ENCODE measurements around the gene ZBTB12.

ZBTB12 gene

GRCh38 chr6:31886541-31886991 is 15.3 kb downstream of the ZBTB12 start:
- Histone ChIP-seq H3K36me3 (ENCODE audit: control insufficient read depth in 2 of 2, insufficient read depth in 2 of 2, low read length in 2 of 2) (peaks cover 49 to 56% of the 10 kb centered on the region in 2 donors), H3K9ac (ENCODE audit: low read depth in 1 of 2, low read length in 2 of 2) (no peak overlapping the region), H3K4me3 (ENCODE audit: low read length in 2 of 2) (no peak overlapping the region), H3K27me3 (ENCODE audit: control insufficient read depth in 2 of 2, insufficient read depth in 2 of 2, low read length in 2 of 2) (no peaks in the 10 kb centered on the region), H3K4me1 (ENCODE audit: control insufficient read depth in 2 of 2, insufficient read depth in 2 of 2, low read length in 2 of 2) (no peaks in the 10 kb centered on the region), H3K9me3 (ENCODE audit: control insufficient read depth in 2 of 2, low read length in 2 of 2) (no peaks in the 10 kb centered on the region), H3K27ac (ENCODE audit: low read depth in 2 of 2, low read length in 2 of 2) (no peak overlapping the region)

DNA sequence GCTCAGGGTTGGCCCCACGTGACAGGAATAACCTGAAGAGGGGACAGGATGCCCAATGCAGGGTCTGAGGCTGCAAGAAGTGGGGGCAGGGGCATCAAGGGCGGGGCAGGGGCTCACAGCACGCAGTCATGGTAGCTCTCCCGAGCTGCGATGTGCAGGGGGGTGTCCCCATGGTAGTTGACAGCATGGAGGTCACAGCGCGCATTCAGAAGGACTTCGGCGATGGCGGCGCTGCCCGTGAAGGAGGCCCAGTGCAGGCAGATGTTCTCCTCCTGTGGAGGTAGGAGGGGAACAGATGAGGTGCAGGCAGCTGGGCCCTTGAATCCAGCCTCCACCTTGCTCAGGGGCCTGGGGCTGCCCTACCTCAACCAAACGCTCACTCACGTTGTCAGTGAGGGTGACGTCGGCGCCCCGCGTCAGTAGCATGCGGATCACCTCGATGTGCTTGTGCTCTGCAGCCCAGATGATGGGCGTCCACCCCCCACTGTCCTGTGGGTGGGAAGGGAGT is 17.3 kb downstream of the ZBTB12 start:
- H3K9me3 ChIP-seq (ENCODE audit: control insufficient read depth in 2 of 2, low read length in 2 of 2), result no peaks in the 10 kb centered on the region
- no peak overlapping the region for H3K27ac ChIP-seq (ENCODE audit: low read depth in 2 of 2, low read length in 2 of 2)
- H3K9ac ChIP-seq (ENCODE audit: low read depth in 1 of 2, low read length in 2 of 2), result no peak overlapping the region
- peaks cover 2 to 10% of the 10 kb centered on the region in 2 donors for H3K4me1 ChIP-seq (ENCODE audit: control insufficient read depth in 2 of 2, insufficient read depth in 2 of 2, low read length in 2 of 2)
- H3K4me3 ChIP-seq (ENCODE audit: low read length in 2 of 2), result no peak overlapping the region
- H3K27me3 ChIP-seq (ENCODE audit: control insufficient read depth in 2 of 2, insufficient read depth in 2 of 2, low read length in 2 of 2), result no peaks in the 10 kb centered on the region
- H3K36me3 ChIP-seq (ENCODE audit: control insufficient read depth in 2 of 2, insufficient read depth in 2 of 2, low read length in 2 of 2), result peaks cover 59 to 69% of the 10 kb centered on the region in 2 donors

GRCh38 chr6:31883676-31884075 is 18.2 kb downstream of the ZBTB12 start:
- H3K4me3 ChIP-seq (ENCODE audit: low read length in 2 of 2), result no peak overlapping the region
- H3K4me1 ChIP-seq (ENCODE audit: control insufficient read depth in 2 of 2, insufficient read depth in 2 of 2, low read length in 2 of 2), result peaks cover 8 to 15% of the 10 kb centered on the region in 2 donors
- no peak overlapping the region for H3K9ac ChIP-seq (ENCODE audit: low read depth in 1 of 2, low read length in 2 of 2)
- no peaks in the 10 kb centered on the region for H3K9me3 ChIP-seq (ENCODE audit: control insufficient read depth in 2 of 2, low read length in 2 of 2)
- H3K27ac ChIP-seq (ENCODE audit: low read depth in 2 of 2, low read length in 2 of 2), result no peak overlapping the region
- peaks cover 54 to 63% of the 10 kb centered on the region in 2 donors for H3K36me3 ChIP-seq (ENCODE audit: control insufficient read depth in 2 of 2, insufficient read depth in 2 of 2, low read length in 2 of 2)
- H3K27me3 ChIP-seq (ENCODE audit: control insufficient read depth in 2 of 2, insufficient read depth in 2 of 2, low read length in 2 of 2), result no peaks in the 10 kb centered on the region

- Histone ChIP-seq H3K9me3 (ENCODE audit: control insufficient read depth in 2 of 2, low read length in 2 of 2) (no peaks in the 10 kb centered on the region), H3K36me3 (ENCODE audit: control insufficient read depth in 2 of 2, insufficient read depth in 2 of 2, low read length in 2 of 2) (peaks cover 44 to 52% of the 10 kb centered on the region in 2 donors), H3K4me3 (ENCODE audit: low read length in 2 of 2) (no peak overlapping the region), H3K27me3 (ENCODE audit: control insufficient read depth in 2 of 2, insufficient read depth in 2 of 2, low read length in 2 of 2) (no peaks in the 10 kb centered on the region), H3K4me1 (ENCODE audit: control insufficient read depth in 2 of 2, insufficient read depth in 2 of 2, low read length in 2 of 2) (peaks cover 9 to 15% of the 10 kb centered on the region in 2 donors), H3K9ac (ENCODE audit: low read depth in 1 of 2, low read length in 2 of 2) (no peak overlapping the region), H3K27ac (ENCODE audit: low read depth in 2 of 2, low read length in 2 of 2) (no peak overlapping the region)
Observed at GRCh38 chr6:31882344-31882743, 19.5 kb downstream of the ZBTB12 start.

DNA sequence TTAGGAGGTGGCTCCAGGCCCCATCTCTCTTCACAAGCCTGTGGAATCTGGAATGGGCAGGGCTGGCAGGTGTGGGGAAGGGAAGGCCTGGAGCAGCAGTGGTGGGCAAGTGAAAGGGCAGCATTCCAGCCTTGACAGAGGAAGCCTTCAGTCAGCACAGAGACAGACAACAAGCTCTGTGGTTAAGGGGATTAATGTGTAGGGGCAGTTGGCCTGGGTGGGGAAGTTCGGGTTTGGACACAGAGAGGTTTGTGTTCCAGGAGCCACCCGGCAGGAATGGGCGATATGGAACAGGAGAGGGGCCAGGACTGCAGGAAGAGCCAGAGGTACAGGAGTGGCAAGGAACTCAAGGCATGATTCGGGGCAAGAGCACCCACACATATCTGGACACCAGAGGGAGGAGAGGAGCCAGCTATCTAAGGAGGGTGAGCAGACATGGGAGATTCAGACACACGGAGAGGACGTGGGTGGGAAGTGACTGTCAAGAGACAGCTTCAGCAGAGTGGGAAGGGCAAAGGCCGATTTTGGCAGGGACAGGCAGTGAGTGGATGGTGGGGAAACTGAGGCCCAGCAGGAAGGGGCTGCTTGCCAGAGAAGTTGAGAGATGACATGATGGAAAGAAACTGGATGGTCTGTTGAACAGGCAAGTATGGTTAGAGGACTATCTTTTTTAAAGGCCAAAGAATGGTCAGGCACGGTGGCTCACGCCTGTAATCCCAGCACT is 20.6 kb downstream of the ZBTB12 start:
- H3K36me3 ChIP-seq (ENCODE audit: control insufficient read depth in 2 of 2, insufficient read depth in 2 of 2, low read length in 2 of 2), result peaks cover 38 to 43% of the 10 kb centered on the region in 2 donors

DNA sequence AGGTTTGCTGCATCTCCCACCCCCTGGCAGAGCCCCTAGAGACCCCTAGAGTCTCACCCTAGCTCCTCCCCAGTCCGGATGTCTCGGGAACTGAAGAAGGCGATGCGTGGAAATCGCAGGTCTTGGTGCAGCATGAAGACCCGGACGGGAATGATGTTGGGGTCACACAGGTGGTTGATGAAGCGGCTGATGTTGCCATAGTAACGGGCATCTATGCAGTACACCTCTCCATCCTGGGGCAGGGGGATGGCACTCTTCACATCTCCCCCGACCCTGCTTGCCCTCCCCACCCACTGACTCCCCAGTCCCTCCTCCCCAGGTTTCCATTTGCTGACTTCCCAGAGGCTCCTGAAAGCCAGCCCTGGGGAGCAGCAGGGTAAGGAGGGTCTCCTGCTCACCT is 21.3 kb downstream of the ZBTB12 start:
- no peak overlapping the region for H3K27ac ChIP-seq (ENCODE audit: low read depth in 2 of 2, low read length in 2 of 2)
- H3K36me3 ChIP-seq (ENCODE audit: control insufficient read depth in 2 of 2, insufficient read depth in 2 of 2, low read length in 2 of 2), result peaks cover 42 to 47% of the 10 kb centered on the region in 2 donors

More for the DNA sequence above, 20.6 kb downstream of the ZBTB12 start:
- H3K9ac ChIP-seq (ENCODE audit: low read depth in 1 of 2, low read length in 2 of 2), result no peak overlapping the region
- no peak overlapping the region for H3K27ac ChIP-seq (ENCODE audit: low read depth in 2 of 2, low read length in 2 of 2)
- no peak overlapping the region for H3K4me3 ChIP-seq (ENCODE audit: low read length in 2 of 2)
- H3K9me3 ChIP-seq (ENCODE audit: control insufficient read depth in 2 of 2, low read length in 2 of 2), result no peaks in the 10 kb centered on the region
- peaks cover 15 to 24% of the 10 kb centered on the region in 2 donors for H3K4me1 ChIP-seq (ENCODE audit: control insufficient read depth in 2 of 2, insufficient read depth in 2 of 2, low read length in 2 of 2)
- no peaks in the 10 kb centered on the region for H3K27me3 ChIP-seq (ENCODE audit: control insufficient read depth in 2 of 2, insufficient read depth in 2 of 2, low read length in 2 of 2)

DNA sequence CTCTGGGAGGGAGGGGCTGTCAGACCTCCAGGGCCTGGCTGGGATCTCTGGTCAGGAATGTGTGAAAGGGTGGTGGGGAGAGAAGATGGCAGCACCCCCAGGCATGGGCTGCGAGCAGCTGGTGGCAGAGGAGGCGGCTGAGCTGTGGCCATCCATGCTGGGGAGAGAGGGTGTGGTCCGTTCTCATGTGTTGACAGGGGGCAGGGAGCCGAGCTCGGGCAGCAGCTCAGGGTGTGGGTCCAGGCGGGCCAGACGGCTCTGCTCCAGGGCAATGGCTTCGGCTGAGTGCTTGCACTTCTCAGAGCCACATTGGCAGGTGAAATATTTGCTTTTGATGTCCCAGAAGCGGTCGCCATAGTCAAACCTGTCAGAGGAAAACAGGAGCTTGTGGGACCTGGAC is 22.0 kb downstream of the ZBTB12 start:
- H3K4me3 ChIP-seq (ENCODE audit: low read length in 2 of 2), result no peak overlapping the region
- peaks cover 46 to 51% of the 10 kb centered on the region in 2 donors for H3K36me3 ChIP-seq (ENCODE audit: control insufficient read depth in 2 of 2, insufficient read depth in 2 of 2, low read length in 2 of 2)
- no peaks in the 10 kb centered on the region for H3K9me3 ChIP-seq (ENCODE audit: control insufficient read depth in 2 of 2, low read length in 2 of 2)
- peaks cover 23 to 36% of the 10 kb centered on the region in 2 donors for H3K4me1 ChIP-seq (ENCODE audit: control insufficient read depth in 2 of 2, insufficient read depth in 2 of 2, low read length in 2 of 2)
- peak overlapping the region in 1 of 2 donors; percentile 96 for H3K9ac ChIP-seq (ENCODE audit: low read depth in 1 of 2, low read length in 2 of 2)
- H3K27ac ChIP-seq (ENCODE audit: low read depth in 2 of 2, low read length in 2 of 2), result peak overlapping the region; percentile 98 to 99
- no peaks in the 10 kb centered on the region for H3K27me3 ChIP-seq (ENCODE audit: control insufficient read depth in 2 of 2, insufficient read depth in 2 of 2, low read length in 2 of 2)

More for the DNA sequence above, 21.3 kb downstream of the ZBTB12 start:
- H3K27me3 ChIP-seq (ENCODE audit: control insufficient read depth in 2 of 2, insufficient read depth in 2 of 2, low read length in 2 of 2), result no peaks in the 10 kb centered on the region
- no peak overlapping the region for H3K9ac ChIP-seq (ENCODE audit: low read depth in 1 of 2, low read length in 2 of 2)
- peaks cover 19 to 30% of the 10 kb centered on the region in 2 donors for H3K4me1 ChIP-seq (ENCODE audit: control insufficient read depth in 2 of 2, insufficient read depth in 2 of 2, low read length in 2 of 2)
- no peak overlapping the region for H3K4me3 ChIP-seq (ENCODE audit: low read length in 2 of 2)
- H3K9me3 ChIP-seq (ENCODE audit: control insufficient read depth in 2 of 2, low read length in 2 of 2), result no peaks in the 10 kb centered on the region

DNA sequence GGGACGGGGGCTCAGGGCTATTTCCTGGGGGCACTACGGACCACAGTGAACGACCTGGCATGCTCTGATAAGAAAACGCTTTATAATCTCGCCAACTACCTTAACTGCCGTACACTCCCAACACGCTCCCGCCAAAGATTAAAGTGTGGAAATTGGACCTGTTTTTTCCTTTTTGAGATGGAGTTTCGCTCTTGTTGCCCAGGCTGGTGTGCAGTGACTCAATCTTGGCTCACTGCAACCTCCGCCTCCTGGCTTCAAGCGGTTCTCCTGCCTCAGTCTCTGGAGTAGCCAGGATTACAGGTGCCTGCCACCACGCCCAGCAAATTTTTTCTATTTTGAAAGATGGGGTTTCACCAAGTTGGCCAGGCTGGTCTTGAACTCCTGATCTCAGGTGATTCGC is 22.7 kb downstream of the ZBTB12 start:
- Histone ChIP-seq H3K4me3 (ENCODE audit: low read length in 2 of 2) (peak overlapping the region; percentile 56 to 89), H3K9me3 (ENCODE audit: control insufficient read depth in 2 of 2, low read length in 2 of 2) (no peaks in the 10 kb centered on the region), H3K36me3 (ENCODE audit: control insufficient read depth in 2 of 2, insufficient read depth in 2 of 2, low read length in 2 of 2) (peaks cover 47 to 51% of the 10 kb centered on the region in 2 donors), H3K27me3 (ENCODE audit: control insufficient read depth in 2 of 2, insufficient read depth in 2 of 2, low read length in 2 of 2) (no peaks in the 10 kb centered on the region), H3K27ac (ENCODE audit: low read depth in 2 of 2, low read length in 2 of 2) (peak overlapping the region; percentile 98 to 99), H3K4me1 (ENCODE audit: control insufficient read depth in 2 of 2, insufficient read depth in 2 of 2, low read length in 2 of 2) (peaks cover 30 to 43% of the 10 kb centered on the region in 2 donors), H3K9ac (ENCODE audit: low read depth in 1 of 2, low read length in 2 of 2) (peak overlapping the region; percentile 74 to 96)

GRCh38 chr6:31878726-31879125 is 23.2 kb downstream of the ZBTB12 start, which contains the start of gene SLC44A4:
Gene SLC44A4 (minus strand): TSS chr6:31878997. CDS start chr6:31878980, 17 bp downstream.
- no peaks in the 10 kb centered on the region for H3K27me3 ChIP-seq (ENCODE audit: control insufficient read depth in 2 of 2, insufficient read depth in 2 of 2, low read length in 2 of 2)

DNA sequence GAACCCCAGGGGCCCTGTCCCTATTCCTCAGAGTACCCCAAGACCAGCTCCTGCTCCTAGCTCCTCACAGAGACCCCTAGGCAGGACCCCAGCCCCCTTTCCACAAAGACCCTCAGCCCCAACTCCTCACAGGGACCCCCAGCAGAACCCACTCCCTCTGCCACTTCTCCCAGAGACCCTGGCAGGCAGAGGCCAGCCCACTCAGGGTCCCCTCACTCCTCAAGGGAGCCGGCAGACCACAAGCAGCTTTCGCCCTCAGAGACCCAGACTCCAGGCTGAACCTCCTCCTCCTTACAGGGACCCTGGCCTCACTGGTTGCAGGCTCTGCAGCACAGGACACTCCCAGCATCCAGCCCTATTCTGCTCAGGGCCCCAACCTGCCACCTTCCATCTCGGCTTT is 23.7 kb downstream of the ZBTB12 start:
- H3K4me3 ChIP-seq (ENCODE audit: low read length in 2 of 2), result peak overlapping the region; percentile 85 to 89
- peak overlapping the region; percentile 94 to 96 for H3K9ac ChIP-seq (ENCODE audit: low read depth in 1 of 2, low read length in 2 of 2)
- H3K27ac ChIP-seq (ENCODE audit: low read depth in 2 of 2, low read length in 2 of 2), result peak overlapping the region; percentile 98 to 99

More at GRCh38 chr6:31878726-31879125, 23.2 kb downstream of the ZBTB12 start, which contains the start of gene SLC44A4:
- Histone ChIP-seq H3K9me3 (ENCODE audit: control insufficient read depth in 2 of 2, low read length in 2 of 2) (no peaks in the 10 kb centered on the region), H3K36me3 (ENCODE audit: control insufficient read depth in 2 of 2, insufficient read depth in 2 of 2, low read length in 2 of 2) (peaks cover 50 to 53% of the 10 kb centered on the region in 2 donors), H3K27ac (ENCODE audit: low read depth in 2 of 2, low read length in 2 of 2) (peak within 1 kb of the TSS; percentile 98 to 99), H3K9ac (ENCODE audit: low read depth in 1 of 2, low read length in 2 of 2) (peak within 1 kb of the TSS; percentile 94 to 96), H3K4me1 (ENCODE audit: control insufficient read depth in 2 of 2, insufficient read depth in 2 of 2, low read length in 2 of 2) (peaks cover 31 to 46% of the 10 kb centered on the region in 2 donors), H3K4me3 (ENCODE audit: low read length in 2 of 2) (peak within 1 kb of the TSS; percentile 85 to 89)

More for the DNA sequence above, 23.7 kb downstream of the ZBTB12 start:
- H3K9me3 ChIP-seq (ENCODE audit: control insufficient read depth in 2 of 2, low read length in 2 of 2), result no peaks in the 10 kb centered on the region
- no peaks in the 10 kb centered on the region for H3K27me3 ChIP-seq (ENCODE audit: control insufficient read depth in 2 of 2, insufficient read depth in 2 of 2, low read length in 2 of 2)
- H3K4me1 ChIP-seq (ENCODE audit: control insufficient read depth in 2 of 2, insufficient read depth in 2 of 2, low read length in 2 of 2), result peaks cover 31 to 46% of the 10 kb centered on the region in 2 donors
- H3K36me3 ChIP-seq (ENCODE audit: control insufficient read depth in 2 of 2, insufficient read depth in 2 of 2, low read length in 2 of 2), result peaks cover 47% of the 10 kb centered on the region in 2 donors

All from mucosa of rectum (tissue), 2 donors.